ENCODE measurements around the gene PCGF1. TPM values are rescaled to one million over a fixed set of nuclear protein-coding genes. Genes with fewer than 3 reads are reported as not detected.
A peak's percentile ranks its signal among the peaks of the same experiment; 100 is the strongest.

PCGF1 gene
- total and polyA plus RNA-seq, 2 experiments from 2014 or later: 10.9 to 14.2 TPM

- Histone ChIP-seq H3K4me3 (peak within 1 kb of the TSS; percentile 53), H3K36me3 (no peaks in the 10 kb centered on the region), H3K27me3 (peaks cover 25% of the 10 kb centered on the region), H3K27ac (peak within 1 kb of the TSS; percentile 52), H3K4me1 (ENCODE audit: low read depth) (peaks cover 8% of the 10 kb centered on the region), H3K9me3 (ENCODE audit: low read depth) (no peaks in the 10 kb centered on the region)
- no peak for TF ChIP-seq CTCF (IDR thresholded peaks at IDR 0.05; ENCODE audit: low read depth, low read length)
- DNase-seq (ENCODE audit: low read depth in 1 of 2, low spot score in 1 of 2): peak; percentile 92 to 98
Measured at GRCh38 chr2:74553892-74554819, 46.7 kb upstream of the PCGF1 start, which contains the start of the genes DOK1 and LOXL3. Gene DOK1 (plus strand): TSS chr2:74554720. CDS start chr2:74554755, 35 bp downstream. Gene LOXL3 (minus strand): TSS chr2:74553942. CDS start chr2:74552634, 1,308 bp downstream.

GRCh38 chr2:74552914-74553811 is 45.7 kb upstream of the PCGF1 start:
- peak; percentile 25 to 76 for DNase-seq (ENCODE audit: low read depth in 1 of 2, low spot score in 1 of 2)
- peaks cover 27% of the 10 kb centered on the region for H3K27me3 ChIP-seq
- peak overlapping the region; percentile 53 for H3K4me3 ChIP-seq
- peak overlapping the region; percentile 30 for H3K27ac ChIP-seq
- H3K4me1 ChIP-seq (ENCODE audit: low read depth): peaks cover 8% of the 10 kb centered on the region
- no peaks in the 10 kb centered on the region for H3K9me3 ChIP-seq (ENCODE audit: low read depth)
- no peak for TF ChIP-seq CTCF (IDR thresholded peaks at IDR 0.05; ENCODE audit: low read depth, low read length)
- no peaks in the 10 kb centered on the region for H3K36me3 ChIP-seq

GRCh38 chr2:74551942-74552913 is 44.7 kb upstream of the PCGF1 start:
- Histone ChIP-seq H3K4me3 (peak overlapping the region; percentile 53), H3K36me3 (no peaks in the 10 kb centered on the region), H3K4me1 (ENCODE audit: low read depth) (peaks cover 8% of the 10 kb centered on the region), H3K27ac (no peak overlapping the region), H3K9me3 (ENCODE audit: low read depth) (no peaks in the 10 kb centered on the region), H3K27me3 (peaks cover 32% of the 10 kb centered on the region)
- DNase-seq (ENCODE audit: low read depth in 1 of 2, low spot score in 1 of 2): no peak
- no peak for TF ChIP-seq CTCF (IDR thresholded peaks at IDR 0.05; ENCODE audit: low read depth, low read length)

GRCh38 chr2:74551530-74551929 is 44.0 kb upstream of the PCGF1 start:
- H3K4me1 ChIP-seq (ENCODE audit: low read depth): peaks cover 8% of the 10 kb centered on the region
- H3K27ac ChIP-seq: no peak overlapping the region

More at GRCh38 chr2:74551530-74551929, 44.0 kb upstream of the PCGF1 start:
- Histone ChIP-seq H3K4me3 (no peak overlapping the region), H3K36me3 (no peaks in the 10 kb centered on the region), H3K9me3 (ENCODE audit: low read depth) (no peaks in the 10 kb centered on the region), H3K27me3 (peaks cover 32% of the 10 kb centered on the region)
- DNase-seq (ENCODE audit: low read depth in 1 of 2, low spot score in 1 of 2): no peak
- no peak for TF ChIP-seq CTCF (IDR thresholded peaks at IDR 0.05; ENCODE audit: low read depth, low read length)
